Measurements from ENCODE around the gene CAMTA1.

DNA sequence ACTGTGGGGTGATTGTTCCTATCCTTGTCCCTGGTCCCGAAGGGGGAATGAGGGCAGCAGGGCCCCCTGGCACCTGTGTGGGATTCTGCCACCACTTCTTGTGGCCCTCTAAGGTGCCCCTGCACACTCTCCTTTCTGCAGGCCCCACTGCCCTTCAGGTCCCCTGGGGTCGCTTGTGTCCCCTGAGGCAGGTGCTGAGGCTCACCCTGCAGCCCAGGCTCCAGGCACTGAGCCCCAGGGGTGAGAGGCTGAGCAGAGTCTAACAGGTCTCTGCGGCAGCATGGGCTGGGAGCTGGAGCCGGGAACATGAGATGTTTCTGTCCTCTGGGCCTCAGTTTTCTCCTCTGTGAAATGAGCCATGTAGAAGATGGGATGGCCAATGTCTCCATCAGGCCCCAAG, 774.9 kb downstream of the CAMTA1 start:
- TF ChIP-seq LEF1 (IDR thresholded peaks at IDR 0.05; ENCODE audit: borderline replicate concordance) (no peak), FOXM1 (IDR thresholded peaks at IDR 0.05; ENCODE audit: borderline replicate concordance) (no peak), SP1 (IDR thresholded peaks at IDR 0.05) (no peak), ELF4 (IDR thresholded peaks at IDR 0.05) (no peak), FOXA1 (IDR thresholded peaks at IDR 0.05) (no peak), L3MBTL2 (conservative IDR thresholded peaks at IDR 0.05) (no peak), TARDBP (IDR thresholded peaks at IDR 0.05) (no peak), FOXK2 (IDR thresholded peaks at IDR 0.05) (no peak), BHLHE40 (IDR thresholded peaks at IDR 0.05; ENCODE audit: borderline replicate concordance) (no peak), ARNT (IDR thresholded peaks at IDR 0.05) (no peak), CTBP1 (IDR thresholded peaks at IDR 0.05; ENCODE audit: borderline replicate concordance) (no peak), HDGF (IDR thresholded peaks at IDR 0.05; ENCODE audit: borderline replicate concordance) (no peak), NFRKB (IDR thresholded peaks at IDR 0.05) (no peak)
- TF ChIP-seq, protein P1, sequence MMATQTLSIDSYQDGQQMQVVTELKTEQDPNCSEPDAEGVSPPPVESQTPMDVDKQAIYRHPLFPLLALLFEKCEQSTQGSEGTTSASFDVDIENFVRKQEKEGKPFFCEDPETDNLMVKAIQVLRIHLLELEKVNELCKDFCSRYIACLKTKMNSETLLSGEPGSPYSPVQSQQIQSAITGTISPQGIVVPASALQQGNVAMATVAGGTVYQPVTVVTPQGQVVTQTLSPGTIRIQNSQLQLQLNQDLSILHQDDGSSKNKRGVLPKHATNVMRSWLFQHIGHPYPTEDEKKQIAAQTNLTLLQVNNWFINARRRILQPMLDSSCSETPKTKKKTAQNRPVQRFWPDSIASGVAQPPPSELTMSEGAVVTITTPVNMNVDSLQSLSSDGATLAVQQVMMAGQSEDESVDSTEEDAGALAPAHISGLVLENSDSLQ (IDR thresholded peaks at IDR 0.05), result no peak
